Measurements from ENCODE around the gene RPP21. TPM values are rescaled to one million over a fixed set of nuclear protein-coding genes. Genes with fewer than 3 reads are reported as not detected.

The RPP21 gene
- total RNA-seq, 1 donor from 2014 or later, result 33.5 TPM

- Mint-ChIP-seq H3K9me3 (ENCODE audit: unreplicated experiment) (peaks cover 2% of the 10 kb centered on the region), H3K36me3 (ENCODE audit: low read depth, unreplicated experiment) (no peaks in the 10 kb centered on the region), H3K4me3 (ENCODE audit: unreplicated experiment) (no peak overlapping the region), H3K27me3 (ENCODE audit: low read depth, unreplicated experiment) (peaks cover 33% of the 10 kb centered on the region), H3K27ac (ENCODE audit: unreplicated experiment) (no peak overlapping the region), H3K4me1 (ENCODE audit: low read depth, unreplicated experiment) (peaks cover 1% of the 10 kb centered on the region)
- H3K36me3 ChIP-seq (ENCODE audit: insufficient read depth, low read length), result no peaks in the 10 kb centered on the region
- H3K4me1 ChIP-seq (ENCODE audit: insufficient read depth, low read length), result no peaks in the 10 kb centered on the region
- H3K4me3 ChIP-seq (ENCODE audit: insufficient read depth, low read depth, low read length), result no peak overlapping the region
- H3K4me2 ChIP-seq (ENCODE audit: low read length), result no peak overlapping the region
- no peaks in the 10 kb centered on the region for H4K20me1 ChIP-seq (ENCODE audit: insufficient read depth, low read length)
- DNase-seq (ENCODE audit: low read depth), result no peak
- H3K79me2 ChIP-seq (ENCODE audit: insufficient read depth, low read length), result no peaks in the 10 kb centered on the region
- H2AFZ ChIP-seq (ENCODE audit: low read depth, low read length), result no peak overlapping the region
- H3K9me3 ChIP-seq (ENCODE audit: insufficient read depth, low read depth, low read length), result peaks cover 2% of the 10 kb centered on the region
- FAIRE-seq, result no peak
- peaks cover 67% of the 10 kb centered on the region for H3K27me3 ChIP-seq (ENCODE audit: insufficient read depth, low read length)
- no peak overlapping the region for H3K9ac ChIP-seq (ENCODE audit: low read length)
- no peak for TF ChIP-seq CTCF (IDR thresholded peaks at IDR 0.05; ENCODE audit: insufficient read depth, low read depth, low read length)
- TF ChIP-seq EZH2 (IDR thresholded peaks at IDR 0.05; ENCODE audit: insufficient read depth, low read length), result no peak
- H3K27ac ChIP-seq (ENCODE audit: low read depth, low read length), result no peak overlapping the region
Observed at GRCh38 chr6:30359276-30359675, 14.3 kb downstream of the RPP21 start.

- H3K36me3 ChIP-seq (ENCODE audit: insufficient read depth, low read length), result no peaks in the 10 kb centered on the region
- no peaks in the 10 kb centered on the region for H3K79me2 ChIP-seq (ENCODE audit: insufficient read depth, low read length)
- H3K4me1 Mint-ChIP-seq (ENCODE audit: low read depth, unreplicated experiment), result peaks cover 1% of the 10 kb centered on the region
- no peak overlapping the region for H3K4me3 Mint-ChIP-seq (ENCODE audit: unreplicated experiment)
- TF ChIP-seq CTCF (IDR thresholded peaks at IDR 0.05; ENCODE audit: insufficient read depth, low read depth, low read length) (no peak), EZH2 (IDR thresholded peaks at IDR 0.05; ENCODE audit: insufficient read depth, low read length) (no peak)
- no peak overlapping the region for H3K4me3 ChIP-seq (ENCODE audit: insufficient read depth, low read depth, low read length)
- no peaks in the 10 kb centered on the region for H3K4me1 ChIP-seq (ENCODE audit: insufficient read depth, low read length)
- no peak overlapping the region for H2AFZ ChIP-seq (ENCODE audit: low read depth, low read length)
- no peak overlapping the region for H3K27ac Mint-ChIP-seq (ENCODE audit: unreplicated experiment)
- H3K36me3 Mint-ChIP-seq (ENCODE audit: low read depth, unreplicated experiment), result no peaks in the 10 kb centered on the region
- no peak overlapping the region for H3K27ac ChIP-seq (ENCODE audit: low read depth, low read length)
- no peak overlapping the region for H3K4me2 ChIP-seq (ENCODE audit: low read length)
- H3K9me3 Mint-ChIP-seq (ENCODE audit: unreplicated experiment), result peaks cover 2% of the 10 kb centered on the region
- H4K20me1 ChIP-seq (ENCODE audit: insufficient read depth, low read length), result no peaks in the 10 kb centered on the region
- FAIRE-seq (no peak), DNase-seq (ENCODE audit: low read depth) (no peak)
- H3K9ac ChIP-seq (ENCODE audit: low read length), result no peak overlapping the region
- peaks cover 34% of the 10 kb centered on the region for H3K27me3 Mint-ChIP-seq (ENCODE audit: low read depth, unreplicated experiment)
- peaks cover 2% of the 10 kb centered on the region for H3K9me3 ChIP-seq (ENCODE audit: insufficient read depth, low read depth, low read length)
- H3K27me3 ChIP-seq (ENCODE audit: insufficient read depth, low read length), result peaks cover 65% of the 10 kb centered on the region
Observed at GRCh38 chr6:30360139-30360538, 15.2 kb downstream of the RPP21 start.

GRCh38 chr6:30361661-30362060 lies 16.7 kb downstream of the RPP21 start:
- no peak overlapping the region for H3K27ac ChIP-seq (ENCODE audit: low read depth, low read length)
- Mint-ChIP-seq H3K4me3 (ENCODE audit: unreplicated experiment) (no peak overlapping the region), H3K4me1 (ENCODE audit: low read depth, unreplicated experiment) (peaks cover 1% of the 10 kb centered on the region), H3K36me3 (ENCODE audit: low read depth, unreplicated experiment) (no peaks in the 10 kb centered on the region), H3K27ac (ENCODE audit: unreplicated experiment) (no peak overlapping the region), H3K27me3 (ENCODE audit: low read depth, unreplicated experiment) (peaks cover 45% of the 10 kb centered on the region), H3K9me3 (ENCODE audit: unreplicated experiment) (peaks cover 2% of the 10 kb centered on the region)
- no peak overlapping the region for H3K9ac ChIP-seq (ENCODE audit: low read length)
- H4K20me1 ChIP-seq (ENCODE audit: insufficient read depth, low read length), result no peaks in the 10 kb centered on the region
- H3K36me3 ChIP-seq (ENCODE audit: insufficient read depth, low read length), result no peaks in the 10 kb centered on the region
- TF ChIP-seq CTCF (IDR thresholded peaks at IDR 0.05; ENCODE audit: insufficient read depth, low read depth, low read length), result no peak
- no peak for TF ChIP-seq EZH2 (IDR thresholded peaks at IDR 0.05; ENCODE audit: insufficient read depth, low read length)
- H3K27me3 ChIP-seq (ENCODE audit: insufficient read depth, low read length), result peaks cover 68% of the 10 kb centered on the region
- H3K79me2 ChIP-seq (ENCODE audit: insufficient read depth, low read length), result no peaks in the 10 kb centered on the region
- H3K4me1 ChIP-seq (ENCODE audit: insufficient read depth, low read length), result no peaks in the 10 kb centered on the region
- FAIRE-seq, result no peak
- H3K4me3 ChIP-seq (ENCODE audit: insufficient read depth, low read depth, low read length), result no peak overlapping the region
- peaks cover 2% of the 10 kb centered on the region for H3K9me3 ChIP-seq (ENCODE audit: insufficient read depth, low read depth, low read length)
- no peak for DNase-seq (ENCODE audit: low read depth)
- no peak overlapping the region for H3K4me2 ChIP-seq (ENCODE audit: low read length)
- no peak overlapping the region for H2AFZ ChIP-seq (ENCODE audit: low read depth, low read length)

Measured in astrocyte (in vitro differentiated cells and primary cell).